GM21528 (cell line): ENCODE measurements around the gene BANK1.

ENCODE experiments used
- ATAC-seq: cut with Tn5 transposase; IDR thresholded peaks from one replicate; pipeline ENCODE4 v1.9.1; 2021; ENCODE audit warnings: mild to moderate bottlenecking, moderate library complexity; ENCODE audit not compliant: unreplicated experiment, low FRiP score

The BANK1 gene

DNA sequence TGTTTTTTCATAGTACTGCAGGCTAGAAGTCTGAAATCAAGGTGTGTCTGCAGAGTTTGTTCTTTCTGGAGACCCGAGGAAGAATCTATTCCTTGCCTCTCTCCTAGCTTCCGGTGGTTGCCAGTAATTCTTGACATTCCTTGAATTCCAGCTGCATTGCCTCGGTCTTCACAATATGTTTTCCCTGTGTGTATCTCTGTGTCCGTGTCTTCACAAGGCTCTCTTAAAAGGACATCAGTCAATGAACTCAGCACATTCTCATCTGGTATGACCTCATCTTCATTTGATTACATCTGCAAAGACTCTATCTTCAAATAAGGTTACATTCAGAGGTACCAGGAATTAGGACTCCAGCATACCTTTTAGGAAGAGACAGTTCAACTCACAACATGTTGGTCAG, 163.4 kb downstream of the BANK1 start:
- no peak for ATAC-seq

DNA sequence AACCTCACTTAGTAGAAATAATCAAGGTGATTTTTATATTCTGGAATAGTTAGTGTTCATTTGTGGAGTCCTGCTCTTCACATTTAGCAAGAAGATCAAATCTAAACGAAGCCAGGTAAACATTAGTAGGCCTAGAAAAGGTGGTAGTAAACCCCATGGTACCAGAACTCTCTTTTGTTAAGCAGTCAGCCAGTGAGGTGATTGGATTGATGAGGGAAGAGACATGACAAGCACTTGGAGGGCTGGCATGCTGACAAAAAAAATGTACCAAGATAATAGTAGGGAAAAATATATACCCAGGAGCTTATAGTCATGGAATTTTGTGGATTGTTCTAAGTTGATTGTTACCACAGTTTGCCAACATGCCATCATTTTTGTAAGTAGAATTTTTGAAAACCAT, 163.8 kb downstream of the BANK1 start:
- no peak for ATAC-seq

DNA sequence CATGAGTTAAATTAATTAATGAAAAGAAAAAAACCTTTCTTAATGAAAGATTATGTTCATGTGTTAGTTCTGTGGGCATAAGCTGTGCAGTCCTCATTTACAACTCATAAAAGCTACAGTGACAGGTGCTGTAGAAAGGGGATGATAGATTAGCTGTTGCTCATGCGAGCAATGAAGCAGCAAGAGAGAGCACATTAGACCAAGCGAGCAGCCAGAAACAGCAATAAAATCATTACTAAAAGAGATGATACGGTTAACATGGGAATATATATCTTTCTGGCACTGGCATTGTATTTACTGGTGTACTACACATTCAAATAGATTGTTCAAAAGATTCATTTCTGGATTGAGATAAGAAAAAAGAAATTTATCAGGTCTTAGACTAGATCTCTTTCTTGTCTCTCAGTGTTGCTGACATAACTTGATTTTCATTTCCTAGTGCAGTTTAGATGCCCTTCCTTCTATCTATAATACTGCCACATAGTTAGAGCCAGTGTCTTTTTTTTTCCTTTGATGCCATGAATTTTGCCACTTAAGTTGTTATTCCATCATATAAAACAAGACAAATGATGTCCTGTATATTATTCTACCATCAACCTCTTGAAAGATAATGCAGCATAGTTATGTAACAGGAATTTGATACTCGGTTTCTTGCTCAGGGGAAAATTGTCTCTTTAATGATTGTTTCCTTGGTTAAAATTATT, 164.6 kb downstream of the BANK1 start:
- no peak for ATAC-seq

DNA sequence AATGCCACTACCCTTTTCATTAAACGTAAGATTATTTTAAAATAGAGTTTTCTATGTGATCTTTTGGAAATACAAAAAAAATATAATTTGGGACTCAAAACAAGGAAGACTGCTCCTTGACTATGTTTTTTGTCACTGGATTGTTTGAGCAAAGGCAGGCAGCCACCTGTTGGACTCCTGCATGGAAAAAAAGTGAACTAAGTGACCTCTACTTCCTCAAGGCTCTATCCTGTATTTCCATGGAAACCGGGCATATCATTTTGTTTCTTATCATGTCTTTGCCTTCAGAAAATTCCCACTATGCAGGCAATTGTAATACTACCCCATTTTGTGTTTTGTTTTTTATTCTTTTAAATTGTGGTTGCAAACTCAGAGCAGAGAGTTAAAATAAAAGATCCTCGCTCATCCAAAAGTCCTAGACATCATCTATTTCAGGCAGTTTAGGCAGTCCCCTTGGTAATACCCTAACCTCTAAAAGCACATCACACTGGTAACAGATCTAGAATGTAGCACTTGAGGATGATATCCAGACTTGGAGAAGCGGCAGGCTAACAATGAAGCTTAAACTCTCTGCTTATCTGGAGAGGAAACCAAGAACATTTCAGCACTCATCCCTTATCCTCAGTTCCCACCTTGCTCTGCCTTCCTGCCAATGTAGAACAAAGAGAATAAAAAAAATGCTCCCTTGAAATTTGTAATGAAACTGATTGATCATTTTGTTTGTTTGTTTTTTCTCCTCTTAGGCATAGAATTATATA, 165.7 kb downstream of the BANK1 start:
- ATAC-seq = no peak

DNA sequence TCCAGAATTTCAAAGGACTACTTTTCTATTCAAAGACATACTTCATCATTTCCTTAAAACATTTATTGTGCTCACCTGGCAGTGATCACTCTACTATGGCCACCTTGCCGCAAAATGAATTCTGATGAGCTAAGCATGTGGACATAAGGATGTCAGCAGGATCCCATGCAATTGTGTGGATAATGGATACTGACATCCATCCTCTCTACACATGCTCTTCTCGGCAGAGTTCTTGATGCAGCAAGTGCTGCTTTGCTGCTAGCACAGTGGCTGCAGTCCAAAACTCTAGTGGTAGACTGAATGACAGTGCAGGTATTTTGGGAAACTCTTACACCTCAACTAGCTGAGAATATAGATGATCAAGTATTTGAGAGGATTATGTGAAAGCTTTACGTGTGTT, 168.0 kb downstream of the BANK1 start:
- ATAC-seq = no peak

DNA sequence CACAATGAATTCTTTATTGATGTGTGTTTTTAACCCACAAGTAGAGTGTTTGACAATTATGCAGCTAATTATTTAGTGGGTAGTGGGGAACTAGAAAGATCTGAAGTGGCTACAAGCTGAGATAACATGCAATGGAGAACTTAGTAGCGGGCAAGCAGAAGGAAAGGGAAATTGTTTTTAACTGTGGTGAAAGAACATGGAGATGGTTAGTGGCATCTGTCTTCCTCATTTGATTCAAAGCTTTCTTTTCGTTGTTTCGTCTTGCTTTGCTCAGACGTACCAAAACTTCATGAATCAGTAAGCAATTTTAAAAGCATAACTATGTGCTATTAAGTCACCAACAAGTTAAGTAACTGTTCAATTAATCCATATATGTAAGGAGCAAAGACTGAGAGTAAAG, 169.9 kb downstream of the BANK1 start:
- ATAC-seq = no peak

DNA sequence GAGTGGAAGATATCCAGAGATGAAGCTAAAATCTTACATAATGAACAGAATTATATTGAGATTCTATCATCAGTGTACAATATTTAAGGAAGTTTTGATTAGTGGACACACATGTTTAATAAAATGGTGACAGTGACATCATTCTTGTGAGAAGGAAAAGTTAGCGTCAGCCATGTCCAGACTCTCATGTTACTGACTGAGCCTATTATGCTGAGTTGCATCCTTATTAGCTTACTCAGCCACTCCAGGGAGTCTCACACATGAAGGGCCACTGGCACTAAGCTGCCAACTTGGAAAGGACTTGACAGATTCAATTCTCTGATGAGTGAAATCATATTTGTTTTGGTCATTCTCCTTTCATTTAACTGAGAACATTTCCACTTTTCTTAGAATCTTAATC, 170.6 kb downstream of the BANK1 start:
- ATAC-seq = no peak

DNA sequence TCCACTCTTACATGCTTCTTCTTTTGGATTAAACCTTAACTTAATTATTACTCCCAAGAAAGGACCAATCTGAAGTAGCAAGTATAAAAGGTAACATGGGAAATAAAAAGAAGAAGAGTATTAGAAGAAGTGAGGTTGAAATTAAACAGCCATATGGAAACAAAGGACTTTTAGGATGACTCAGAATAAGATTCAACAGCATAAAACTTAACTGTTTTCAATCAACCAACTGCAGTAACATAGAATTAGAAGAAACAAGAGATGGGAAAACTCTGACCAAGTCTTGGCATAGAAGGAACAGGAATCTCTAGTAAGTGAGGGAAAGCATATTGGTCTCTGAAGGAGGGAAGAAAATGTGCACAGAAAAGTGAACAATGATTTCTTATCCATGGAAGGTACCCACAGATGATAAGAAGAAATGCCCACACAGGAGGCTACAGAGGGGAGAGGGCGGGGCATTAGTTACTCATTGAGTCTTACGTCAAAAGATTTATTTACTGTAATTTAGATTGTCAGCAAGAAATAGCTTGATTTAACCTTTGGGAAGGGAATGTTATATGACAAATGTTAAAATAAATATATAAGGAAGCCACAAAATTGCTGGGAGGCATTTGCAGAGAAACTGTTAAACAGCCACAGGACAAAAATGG, 177.3 kb downstream of the BANK1 start:
- no peak for ATAC-seq

DNA sequence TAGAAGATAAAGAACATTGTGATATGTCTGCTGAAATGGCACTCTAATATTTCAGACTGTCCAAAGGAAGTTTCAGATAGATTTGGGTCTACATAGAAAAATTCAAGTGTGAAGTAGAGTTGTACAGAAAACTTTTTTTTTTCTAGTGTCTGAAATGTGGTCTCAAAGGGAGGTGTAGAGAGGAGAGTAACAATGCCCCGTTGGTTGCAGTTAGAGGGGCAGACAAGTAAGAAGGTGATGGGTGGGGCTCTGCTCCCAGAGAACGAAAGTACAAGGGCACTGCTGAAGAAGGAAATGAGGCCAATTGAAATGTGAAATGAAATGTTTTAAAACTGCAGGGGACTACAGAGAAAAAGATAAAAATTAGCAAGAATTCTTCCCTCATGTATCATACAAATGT, 177.8 kb downstream of the BANK1 start:
- no peak for ATAC-seq

DNA sequence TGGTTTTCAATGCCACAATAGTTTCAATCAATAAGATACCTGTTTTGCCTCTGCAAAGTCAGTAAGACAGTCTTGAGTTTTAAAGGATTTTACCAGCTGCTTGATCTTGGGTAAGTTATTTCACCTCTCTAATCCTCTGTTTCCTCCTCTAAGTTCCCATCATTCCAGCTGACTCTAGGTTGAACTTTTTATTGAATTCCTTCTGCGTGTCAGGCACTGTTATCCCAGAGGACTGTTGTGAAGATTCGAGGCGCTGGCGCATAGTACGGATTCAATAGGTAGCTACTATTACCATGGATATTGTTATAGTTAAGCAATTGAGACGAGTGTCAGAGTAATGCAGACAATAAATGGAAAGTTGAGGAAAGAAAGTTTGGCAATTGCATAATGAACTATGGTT, 179.4 kb downstream of the BANK1 start:
- no peak for ATAC-seq

DNA sequence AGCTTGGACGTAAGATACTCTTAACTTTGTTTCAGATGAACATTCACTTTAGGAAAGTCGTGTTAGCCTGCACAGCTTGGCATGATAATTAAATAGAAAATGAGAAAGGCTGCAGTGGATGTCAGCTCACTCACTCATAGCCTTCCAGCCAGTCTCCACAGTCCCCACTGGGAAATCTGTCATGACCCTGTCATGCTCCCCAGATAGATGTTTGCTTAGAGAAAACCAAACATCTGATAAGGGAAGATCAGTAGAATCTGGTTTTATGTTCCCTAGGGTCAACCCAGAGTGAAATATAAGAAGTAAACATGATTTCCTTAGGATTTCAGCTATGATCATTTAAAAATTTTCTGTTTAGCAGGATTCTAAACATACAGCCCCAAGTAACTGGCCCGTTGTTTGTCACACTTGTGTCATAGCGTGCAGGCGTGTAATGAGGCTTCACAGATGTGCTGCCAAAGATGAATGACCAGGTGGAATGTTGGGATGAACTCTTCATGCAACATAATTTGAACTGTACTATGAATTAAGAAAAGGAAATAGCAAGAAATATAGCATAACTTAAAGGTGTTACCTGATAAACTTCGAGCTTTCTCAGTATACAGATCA, 180.1 kb downstream of the BANK1 start:
- ATAC-seq = no peak

DNA sequence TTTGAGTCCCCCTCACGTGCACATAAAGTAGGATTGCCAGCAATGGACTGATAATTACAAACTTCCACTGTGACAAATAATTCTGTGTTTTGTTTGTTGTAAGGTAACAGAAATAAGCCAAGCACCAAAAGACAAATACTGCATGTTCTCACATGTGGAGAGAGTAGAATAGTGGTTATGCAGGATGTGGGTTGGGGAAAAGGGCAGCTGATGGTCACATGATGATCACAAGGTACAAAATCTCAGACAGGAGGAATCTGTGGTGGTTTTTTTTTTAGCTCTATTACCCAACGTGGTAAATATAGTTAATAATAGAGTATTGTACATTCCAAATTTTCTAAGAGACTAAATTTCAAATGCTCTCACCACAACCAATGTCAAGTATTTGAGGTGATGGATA, 182.3 kb downstream of the BANK1 start:
- no peak for ATAC-seq

DNA sequence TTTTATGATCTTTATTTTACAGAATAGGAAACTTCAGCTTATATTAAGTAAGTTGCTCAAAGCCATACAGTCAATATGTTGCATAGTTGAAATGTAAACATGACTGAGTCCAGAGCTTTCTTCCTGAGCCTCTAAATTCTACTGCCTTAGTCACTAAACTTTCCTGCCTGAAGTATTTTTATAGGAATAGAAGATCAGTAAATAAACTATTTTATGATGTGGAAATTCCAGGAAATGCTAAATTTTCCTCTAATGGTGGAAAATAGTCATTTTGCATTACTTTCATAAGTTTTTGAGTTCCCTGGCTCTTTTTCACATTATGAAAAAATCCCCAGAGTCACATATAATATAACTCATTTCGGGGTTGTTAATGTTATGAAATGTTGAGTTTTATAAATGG, 182.8 kb downstream of the BANK1 start:
- no peak for ATAC-seq

DNA sequence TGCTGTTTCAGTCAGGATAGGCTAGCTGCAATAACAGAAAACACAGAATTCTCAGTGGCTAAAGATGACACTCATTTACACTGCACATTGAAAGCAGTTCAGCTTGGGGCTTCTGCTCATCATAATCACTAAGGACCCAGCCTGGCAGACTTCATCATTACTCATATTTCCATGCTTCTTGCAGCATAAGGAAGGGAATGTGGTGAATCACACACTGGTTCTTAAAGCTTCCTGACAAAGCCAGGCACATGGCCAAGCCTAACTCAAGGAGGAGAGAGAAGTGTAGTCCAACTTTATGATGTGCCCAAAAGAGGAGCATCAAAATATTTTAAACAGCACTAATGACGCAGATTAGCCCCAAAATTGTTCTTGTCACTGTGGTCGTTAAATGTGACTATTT, 186.5 kb downstream of the BANK1 start:
- ATAC-seq = no peak

DNA sequence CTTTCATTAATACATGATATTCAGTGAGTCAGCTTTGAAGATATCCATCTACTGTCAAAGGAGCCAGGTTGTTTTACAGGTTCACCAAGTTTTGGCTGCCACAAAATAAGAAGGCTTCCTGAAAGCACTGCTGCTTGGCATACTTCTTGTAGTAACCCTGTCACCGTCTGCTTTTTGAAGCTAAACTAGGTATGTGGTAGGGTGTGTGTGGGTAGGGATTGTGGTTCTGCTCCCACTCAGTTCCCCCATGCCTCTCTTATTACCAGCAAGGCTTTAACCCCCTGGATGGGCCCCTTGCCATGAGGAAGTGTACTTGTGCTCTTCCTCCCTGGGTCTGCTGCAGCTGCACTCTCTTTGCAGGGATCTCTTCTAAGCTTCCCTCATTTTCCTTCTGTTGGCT, 191.2 kb downstream of the BANK1 start:
- ATAC-seq = no peak

DNA sequence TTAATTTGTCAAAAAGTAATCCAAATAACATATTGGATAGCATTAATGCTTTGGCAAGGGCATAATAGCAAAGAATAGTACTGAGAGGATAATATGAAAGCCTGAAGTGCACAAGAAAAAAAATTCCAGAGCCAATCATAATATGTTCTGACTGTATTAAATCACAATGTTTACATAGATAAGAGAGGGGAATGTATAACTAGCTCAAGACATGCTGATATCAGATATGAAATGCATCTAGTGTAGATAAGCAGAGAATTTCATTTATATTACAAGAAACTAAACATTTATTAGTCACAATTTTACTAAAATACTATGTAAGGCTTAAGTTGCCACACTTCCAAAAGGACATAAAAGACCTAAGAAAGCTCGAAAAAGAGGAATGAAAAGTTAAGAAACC, 193.3 kb downstream of the BANK1 start:
- ATAC-seq = no peak

DNA sequence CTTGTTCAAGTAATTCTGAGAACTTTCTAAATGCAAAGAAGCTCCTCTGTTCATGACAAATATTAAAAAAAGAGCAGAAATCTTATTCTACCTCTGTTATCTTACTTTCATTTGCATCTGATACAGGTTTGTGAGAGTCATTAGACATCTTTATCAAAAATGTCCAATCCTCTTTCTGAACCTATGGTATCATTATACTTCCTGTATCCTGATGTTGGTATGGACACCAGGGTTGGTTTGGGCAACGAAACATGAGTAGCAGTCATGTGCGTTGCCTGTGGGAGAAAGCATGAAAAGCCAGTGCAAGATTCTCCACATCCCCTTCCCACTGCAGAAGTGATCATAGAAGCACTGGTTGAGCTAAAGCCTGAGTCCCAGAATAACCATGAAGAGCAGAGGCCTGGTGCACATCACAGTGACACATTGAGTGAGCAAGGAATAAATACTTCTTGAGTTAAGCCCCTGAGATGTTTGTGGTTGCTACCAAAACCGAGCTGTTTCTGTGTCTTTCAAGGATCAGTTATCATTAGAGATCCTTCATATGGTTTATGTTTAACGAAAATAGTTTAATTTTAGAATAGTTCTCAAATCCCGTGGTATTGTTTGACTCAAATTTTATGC, 197.2 kb downstream of the BANK1 start:
- peak; percentile 91 for ATAC-seq

DNA sequence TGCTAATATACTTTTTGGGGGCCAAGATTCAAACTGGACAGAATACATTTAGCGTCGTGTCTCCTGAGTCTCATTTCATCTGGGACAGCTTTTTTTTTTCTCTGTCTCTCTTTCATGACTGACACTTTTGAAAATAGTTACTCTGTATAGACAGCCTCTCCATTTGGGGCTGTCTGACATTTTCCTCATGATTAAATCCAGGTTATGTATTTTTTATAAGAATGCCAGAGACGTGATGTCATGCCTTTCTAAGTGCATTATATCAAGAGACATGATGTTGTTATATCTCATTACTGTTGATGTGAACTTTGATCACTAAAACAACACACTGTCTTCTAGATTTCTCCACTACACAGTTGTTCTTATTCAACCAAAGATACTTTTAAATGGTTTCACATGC, 199.0 kb downstream of the BANK1 start:
- no peak for ATAC-seq

DNA sequence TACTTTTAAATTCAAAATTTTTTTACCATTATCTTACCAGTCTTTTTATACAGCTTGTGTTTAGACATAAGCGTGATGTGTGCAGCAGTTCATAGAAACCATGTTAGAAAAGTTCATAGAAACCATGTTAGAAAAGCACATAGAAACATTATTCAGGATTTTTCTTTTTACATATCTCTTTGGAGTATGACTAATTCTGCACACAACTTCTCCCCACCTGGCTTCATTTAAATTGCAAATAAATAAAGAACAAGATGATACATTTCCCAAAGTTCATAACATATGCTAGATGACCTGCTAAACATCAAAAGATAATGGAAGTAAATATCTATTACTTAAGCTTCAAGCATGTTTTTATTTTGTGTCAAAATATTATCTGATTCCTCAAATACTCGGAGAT, 201.9 kb downstream of the BANK1 start:
- ATAC-seq = no peak

DNA sequence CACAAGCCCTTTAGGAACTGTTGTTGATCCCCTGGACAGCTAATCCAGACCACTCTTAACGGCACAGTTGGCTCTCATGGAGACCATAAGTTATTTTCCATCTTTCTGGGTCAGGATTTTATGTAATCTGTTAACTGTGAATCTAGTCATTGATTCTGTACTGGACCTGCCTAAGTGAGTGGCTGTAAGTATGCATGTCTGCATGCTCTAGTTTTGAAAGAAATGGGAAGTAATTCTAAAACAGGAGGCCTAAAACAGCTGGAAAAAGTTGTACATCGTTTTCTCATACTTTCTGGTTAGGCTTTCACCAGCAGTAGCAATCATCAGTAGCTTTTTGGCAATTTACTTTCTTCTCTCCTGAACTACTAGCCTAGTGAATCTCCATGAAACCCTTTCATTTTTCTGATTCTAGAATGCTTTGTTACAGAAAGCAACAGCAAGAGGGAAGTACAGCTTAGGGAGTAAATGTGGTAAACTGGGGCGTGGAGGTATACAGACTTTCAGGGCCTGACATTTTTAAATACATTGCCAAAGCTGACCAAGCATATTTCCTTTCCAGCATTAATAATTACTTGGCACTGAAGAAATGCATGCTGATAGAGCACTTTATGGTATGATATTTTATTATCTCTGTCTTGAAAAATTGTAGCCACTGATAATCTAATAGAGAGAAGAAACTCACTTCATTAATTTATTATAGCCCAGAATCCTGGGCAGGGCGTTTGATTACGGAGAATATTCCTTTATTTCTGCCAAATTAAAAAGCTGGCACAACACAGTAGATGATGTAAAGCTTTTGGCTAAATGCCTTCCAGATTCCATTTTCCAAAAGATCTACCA, 202.7 kb downstream of the BANK1 start:
- no peak for ATAC-seq
